ENCODE measurements around the gene LRIF1.

The LRIF1 gene

DNA sequence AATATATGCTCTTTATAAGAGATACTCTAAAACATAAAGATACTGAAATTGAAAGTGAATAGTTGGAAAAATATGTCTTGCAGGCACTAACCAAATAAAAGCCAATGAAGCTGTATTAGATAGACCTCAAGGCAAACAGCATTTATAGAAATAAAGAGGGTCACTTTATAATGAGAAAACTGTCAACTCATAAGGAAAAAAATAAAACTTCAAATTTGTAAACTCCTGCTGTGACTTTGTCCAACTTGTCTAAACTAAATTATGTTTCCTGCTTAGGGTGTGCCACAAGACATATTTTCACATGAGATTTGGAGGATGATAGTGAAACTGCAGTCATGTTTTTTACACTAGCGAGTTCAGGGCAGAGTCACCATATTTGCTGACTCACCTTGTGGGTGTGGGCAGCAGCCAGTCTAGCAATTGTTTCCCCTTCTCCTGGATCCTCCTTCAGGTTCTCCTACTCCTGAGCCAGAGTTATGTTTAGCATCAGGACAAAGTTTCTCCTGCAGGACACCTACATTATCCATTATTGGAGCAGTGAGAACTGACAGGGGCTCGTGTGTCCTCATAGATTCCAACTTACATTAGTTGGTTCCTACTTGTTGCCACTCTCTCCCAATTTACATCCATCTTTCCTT is 46.9 kb downstream of the LRIF1 start:
- no peak overlapping the region for H3K9ac ChIP-seq (ENCODE audit: low read depth, low read length)
- no peak overlapping the region for H3K4me3 ChIP-seq (ENCODE audit: low read depth, low read length)
- no peaks in the 10 kb centered on the region; the same call in 1 of the 2 replicates for H3K9me3 ChIP-seq (ENCODE audit: control insufficient read depth, insufficient read depth, low read length)
- no peak overlapping the region for H3K27ac ChIP-seq (ENCODE audit: low read depth, low read length)
- peaks cover 7% of the 10 kb centered on the region for H3K4me1 ChIP-seq (ENCODE audit: control insufficient read depth, insufficient read depth, low read length)
- no peaks in the 10 kb centered on the region for H3K27me3 ChIP-seq (ENCODE audit: control insufficient read depth, insufficient read depth, low read length)
- no peaks in the 10 kb centered on the region for H3K36me3 ChIP-seq (ENCODE audit: control insufficient read depth, insufficient read depth, low read length)

DNA sequence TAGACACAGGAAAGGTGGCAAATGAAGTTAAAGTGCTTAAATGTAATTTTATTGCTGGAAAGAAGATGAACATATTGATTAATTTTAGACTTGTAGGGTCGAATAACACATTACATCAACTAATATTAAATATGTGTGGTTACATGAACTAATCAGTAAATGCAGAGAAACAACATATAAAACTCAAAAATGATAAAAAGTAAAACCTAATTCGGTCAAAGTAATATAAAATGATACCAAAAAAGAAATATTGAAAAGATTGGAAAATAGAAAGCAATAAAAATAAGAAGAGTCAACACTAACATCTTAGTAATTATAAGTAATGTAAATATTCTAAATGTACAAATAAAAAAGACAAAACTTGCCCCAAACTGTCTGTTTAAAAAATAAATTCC is 47.5 kb downstream of the LRIF1 start:
- no peak overlapping the region for H3K9ac ChIP-seq (ENCODE audit: low read depth, low read length)
- H3K27me3 ChIP-seq (ENCODE audit: control insufficient read depth, insufficient read depth, low read length): no peaks in the 10 kb centered on the region
- H3K9me3 ChIP-seq (ENCODE audit: control insufficient read depth, insufficient read depth, low read length): no peaks in the 10 kb centered on the region; the same call in 1 of the 2 replicates
- H3K4me3 ChIP-seq (ENCODE audit: low read depth, low read length): no peak overlapping the region
- no peaks in the 10 kb centered on the region for H3K36me3 ChIP-seq (ENCODE audit: control insufficient read depth, insufficient read depth, low read length)
- peaks cover 7% of the 10 kb centered on the region for H3K4me1 ChIP-seq (ENCODE audit: control insufficient read depth, insufficient read depth, low read length)
- no peak overlapping the region for H3K27ac ChIP-seq (ENCODE audit: low read depth, low read length)

- no peaks in the 10 kb centered on the region for H3K27me3 ChIP-seq (ENCODE audit: control insufficient read depth, insufficient read depth, low read length)
- H3K9ac ChIP-seq (ENCODE audit: low read depth, low read length): no peak overlapping the region
- no peaks in the 10 kb centered on the region; the same call in 1 of the 2 replicates for H3K9me3 ChIP-seq (ENCODE audit: control insufficient read depth, insufficient read depth, low read length)
- no peak overlapping the region for H3K27ac ChIP-seq (ENCODE audit: low read depth, low read length)
- H3K36me3 ChIP-seq (ENCODE audit: control insufficient read depth, insufficient read depth, low read length): no peaks in the 10 kb centered on the region
- H3K4me1 ChIP-seq (ENCODE audit: control insufficient read depth, insufficient read depth, low read length): peaks cover 7% of the 10 kb centered on the region
- H3K4me3 ChIP-seq (ENCODE audit: low read depth, low read length): no peak overlapping the region
Measured at GRCh38 chr1:110915804-110916203, 47.9 kb downstream of the LRIF1 start.

GRCh38 chr1:110914676-110915075 is 49.0 kb downstream of the LRIF1 start:
- no peak overlapping the region for H3K4me3 ChIP-seq (ENCODE audit: low read depth, low read length)
- no peak overlapping the region for H3K9ac ChIP-seq (ENCODE audit: low read depth, low read length)
- no peaks in the 10 kb centered on the region for H3K36me3 ChIP-seq (ENCODE audit: control insufficient read depth, insufficient read depth, low read length)
- no peaks in the 10 kb centered on the region for H3K27me3 ChIP-seq (ENCODE audit: control insufficient read depth, insufficient read depth, low read length)
- no peak overlapping the region for H3K27ac ChIP-seq (ENCODE audit: low read depth, low read length)
- H3K9me3 ChIP-seq (ENCODE audit: control insufficient read depth, insufficient read depth, low read length): no peaks in the 10 kb centered on the region; the same call in 1 of the 2 replicates
- H3K4me1 ChIP-seq (ENCODE audit: control insufficient read depth, insufficient read depth, low read length): peaks cover 7% of the 10 kb centered on the region

DNA sequence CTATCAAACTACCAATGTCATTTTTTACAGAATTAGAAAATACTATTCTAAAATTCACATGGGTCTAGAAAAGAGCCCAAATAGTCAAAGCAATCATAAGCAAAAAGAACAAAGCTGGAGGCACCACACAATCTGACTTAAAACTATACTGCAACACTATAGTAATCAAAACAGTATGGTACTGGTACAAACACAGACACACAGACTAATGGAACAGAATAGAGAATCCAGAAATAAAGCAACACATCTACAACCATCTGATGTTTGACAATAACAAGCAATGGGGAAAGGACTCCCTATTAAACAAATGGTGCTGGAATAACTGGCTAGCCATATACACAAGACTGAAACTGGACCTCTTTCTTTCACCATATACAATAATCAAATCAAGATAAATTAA is 50.9 kb downstream of the LRIF1 start:
- Histone ChIP-seq H3K27ac (ENCODE audit: low read depth, low read length) (no peak overlapping the region), H3K4me3 (ENCODE audit: low read depth, low read length) (no peak overlapping the region), H3K4me1 (ENCODE audit: control insufficient read depth, insufficient read depth, low read length) (peaks cover 7% of the 10 kb centered on the region), H3K9ac (ENCODE audit: low read depth, low read length) (no peak overlapping the region), H3K36me3 (ENCODE audit: control insufficient read depth, insufficient read depth, low read length) (no peaks in the 10 kb centered on the region), H3K27me3 (ENCODE audit: control insufficient read depth, insufficient read depth, low read length) (no peaks in the 10 kb centered on the region), H3K9me3 (ENCODE audit: control insufficient read depth, insufficient read depth, low read length) (no peaks in the 10 kb centered on the region; the same call in 1 of the 2 replicates)

GRCh38 chr1:110903853-110904500 is 59.7 kb downstream of the LRIF1 start:
- Histone ChIP-seq H3K4me1 (ENCODE audit: control insufficient read depth, insufficient read depth, low read length) (no peaks in the 10 kb centered on the region), H3K9me3 (ENCODE audit: control insufficient read depth, insufficient read depth, low read length) (no peaks in the 10 kb centered on the region), H3K9ac (ENCODE audit: low read depth, low read length) (no peak overlapping the region), H3K36me3 (ENCODE audit: control insufficient read depth, insufficient read depth, low read length) (no peaks in the 10 kb centered on the region), H3K27me3 (ENCODE audit: control insufficient read depth, insufficient read depth, low read length) (no peaks in the 10 kb centered on the region; the same call in 1 of the 2 replicates), H3K4me3 (ENCODE audit: low read depth, low read length) (no peak overlapping the region), H3K27ac (ENCODE audit: low read depth, low read length) (no peak overlapping the region)

- Histone ChIP-seq H3K4me3 (ENCODE audit: low read depth, low read length) (no peak overlapping the region), H3K9ac (ENCODE audit: low read depth, low read length) (no peak overlapping the region), H3K9me3 (ENCODE audit: control insufficient read depth, insufficient read depth, low read length) (no peaks in the 10 kb centered on the region), H3K27me3 (ENCODE audit: control insufficient read depth, insufficient read depth, low read length) (no peaks in the 10 kb centered on the region; the same call in 1 of the 2 replicates), H3K4me1 (ENCODE audit: control insufficient read depth, insufficient read depth, low read length) (no peaks in the 10 kb centered on the region), H3K27ac (ENCODE audit: low read depth, low read length) (no peak overlapping the region), H3K36me3 (ENCODE audit: control insufficient read depth, insufficient read depth, low read length) (no peaks in the 10 kb centered on the region)
Measured at GRCh38 chr1:110902820-110903463, 60.8 kb downstream of the LRIF1 start.

GRCh38 chr1:110899458-110899843 is 64.3 kb downstream of the LRIF1 start:
- no peak overlapping the region for H3K4me3 ChIP-seq (ENCODE audit: low read depth, low read length)
- H3K27me3 ChIP-seq (ENCODE audit: control insufficient read depth, insufficient read depth, low read length): no peaks in the 10 kb centered on the region; the same call in 1 of the 2 replicates
- H3K27ac ChIP-seq (ENCODE audit: low read depth, low read length): no peak overlapping the region
- H3K9me3 ChIP-seq (ENCODE audit: control insufficient read depth, insufficient read depth, low read length): no peaks in the 10 kb centered on the region
- no peaks in the 10 kb centered on the region for H3K4me1 ChIP-seq (ENCODE audit: control insufficient read depth, insufficient read depth, low read length)
- H3K36me3 ChIP-seq (ENCODE audit: control insufficient read depth, insufficient read depth, low read length): no peaks in the 10 kb centered on the region
- H3K9ac ChIP-seq (ENCODE audit: low read depth, low read length): no peak overlapping the region

DNA sequence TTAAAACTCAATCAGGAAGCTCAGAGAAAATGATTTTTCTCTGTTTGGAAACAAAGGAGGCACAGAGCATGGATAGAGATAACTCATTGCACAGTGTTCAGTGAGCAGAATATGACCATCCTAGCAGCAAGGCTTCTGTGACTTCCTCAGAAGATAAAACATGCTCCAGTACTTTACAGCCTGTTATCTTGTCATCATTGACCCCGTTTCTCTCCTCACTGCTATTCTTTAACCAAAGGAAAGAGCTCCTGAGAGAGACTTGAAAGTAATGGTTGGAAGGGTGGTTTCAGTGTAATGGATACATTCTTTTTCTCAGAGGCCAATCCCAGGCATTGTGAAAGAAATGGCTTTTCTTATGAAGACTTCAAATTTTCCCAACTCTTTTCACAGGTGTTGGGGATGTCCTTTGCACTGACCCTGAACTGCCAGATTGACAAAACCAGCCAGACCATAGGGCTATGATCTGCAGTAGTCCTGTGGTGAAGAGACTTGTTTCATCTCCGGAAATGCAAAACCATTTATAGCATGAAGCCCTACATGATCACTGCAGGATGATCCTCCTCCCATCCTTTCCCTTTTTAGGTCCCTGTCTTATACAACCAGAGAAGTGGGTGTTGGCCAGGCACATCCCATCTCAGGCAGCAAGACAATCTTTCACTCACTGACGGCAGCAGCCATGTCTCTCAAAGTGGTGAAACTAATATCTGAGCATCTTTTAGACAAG is 64.8 kb downstream of the LRIF1 start:
- H3K36me3 ChIP-seq (ENCODE audit: control insufficient read depth, insufficient read depth, low read length): no peaks in the 10 kb centered on the region
- no peaks in the 10 kb centered on the region for H3K4me1 ChIP-seq (ENCODE audit: control insufficient read depth, insufficient read depth, low read length)
- H3K27me3 ChIP-seq (ENCODE audit: control insufficient read depth, insufficient read depth, low read length): no peaks in the 10 kb centered on the region; the same call in 1 of the 2 replicates
- no peak overlapping the region for H3K27ac ChIP-seq (ENCODE audit: low read depth, low read length)
- H3K9ac ChIP-seq (ENCODE audit: low read depth, low read length): no peak overlapping the region
- H3K4me3 ChIP-seq (ENCODE audit: low read depth, low read length): no peak overlapping the region
- H3K9me3 ChIP-seq (ENCODE audit: control insufficient read depth, insufficient read depth, low read length): no peaks in the 10 kb centered on the region

DNA sequence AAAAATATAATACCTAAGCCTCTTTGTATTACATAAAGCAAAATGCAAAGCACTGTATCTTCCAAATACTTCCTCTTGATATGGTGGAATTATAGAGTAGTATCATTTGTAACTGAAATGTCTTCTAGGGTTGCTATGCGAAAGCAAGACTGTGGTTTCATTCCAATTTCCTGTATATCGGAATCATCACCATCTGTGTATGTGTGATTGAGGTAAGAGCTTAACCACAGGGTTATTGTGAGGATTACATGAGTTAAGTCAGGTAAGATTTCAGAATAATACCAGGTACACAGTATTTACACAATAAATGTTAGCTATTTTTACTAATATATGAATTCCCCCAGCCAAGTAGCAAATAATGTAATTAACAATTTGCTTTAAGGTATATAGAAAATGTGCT is 66.0 kb downstream of the LRIF1 start:
- Histone ChIP-seq H3K9me3 (ENCODE audit: control insufficient read depth, insufficient read depth, low read length) (no peaks in the 10 kb centered on the region), H3K27ac (ENCODE audit: low read depth, low read length) (no peak overlapping the region), H3K4me3 (ENCODE audit: low read depth, low read length) (no peak overlapping the region), H3K9ac (ENCODE audit: low read depth, low read length) (no peak overlapping the region), H3K27me3 (ENCODE audit: control insufficient read depth, insufficient read depth, low read length) (no peaks in the 10 kb centered on the region; the same call in 1 of the 2 replicates), H3K36me3 (ENCODE audit: control insufficient read depth, insufficient read depth, low read length) (no peaks in the 10 kb centered on the region), H3K4me1 (ENCODE audit: control insufficient read depth, insufficient read depth, low read length) (no peaks in the 10 kb centered on the region)
